ENCODE data around the gene RBMS2.
A peak's percentile ranks its signal among the peaks of the same experiment; 100 is the strongest.

The RBMS2 gene

DNA sequence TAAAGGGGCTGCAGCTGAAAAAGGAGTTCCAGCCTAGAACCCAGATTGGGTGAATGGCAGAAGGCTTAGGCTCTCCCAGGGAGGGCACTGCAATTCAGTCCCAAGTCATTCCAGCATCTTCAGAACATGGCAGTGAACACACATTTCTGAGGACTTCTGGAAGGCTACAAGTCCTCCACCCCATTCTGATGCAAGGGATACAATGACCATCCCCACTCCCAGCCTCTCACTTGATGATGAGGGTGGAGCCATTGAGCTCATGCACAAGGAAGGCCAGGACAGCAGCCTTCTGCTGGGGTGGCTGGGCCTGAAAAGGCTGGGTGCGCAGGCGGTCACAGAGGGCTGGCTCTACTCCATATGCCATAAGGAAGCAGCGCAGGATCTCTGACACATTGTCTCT is 82.7 kb downstream of the RBMS2 start:
- DNase-seq, result no peak
- in situ Hi-C loops (cut with HindIII; ENCODE audit: low pct_ligation_motif_present, low pct_unique_long_range_greater_than_20kb, low sequenced_read_pairs), result no loop called here

DNA sequence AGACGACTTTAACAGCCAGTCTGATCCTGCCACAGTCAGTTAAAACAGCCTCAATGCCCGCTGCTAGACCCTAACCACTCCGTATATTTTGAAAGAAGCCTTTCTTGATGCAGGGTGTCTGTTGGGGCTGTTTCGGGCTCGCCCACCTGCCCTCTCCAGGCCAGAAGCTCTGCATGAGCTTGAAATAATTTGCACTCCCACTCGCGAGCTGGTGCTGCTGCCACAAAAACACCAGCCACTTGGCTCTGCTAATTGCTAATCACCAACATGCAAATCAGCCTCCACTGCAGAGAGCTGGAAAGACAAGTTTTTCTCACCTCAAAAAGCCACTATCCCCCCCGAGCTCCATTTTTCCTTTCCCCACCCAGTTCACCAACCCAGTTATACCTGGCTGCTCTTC is 93.0 kb downstream of the RBMS2 start:
- in situ Hi-C loops (cut with HindIII; ENCODE audit: low pct_ligation_motif_present, low pct_unique_long_range_greater_than_20kb, low sequenced_read_pairs), result loop anchor here (5.0 kb wide), 1 partner anchor 97 kb away; no protein-coding TSS in a partner anchor
- no peak for DNase-seq

DNA sequence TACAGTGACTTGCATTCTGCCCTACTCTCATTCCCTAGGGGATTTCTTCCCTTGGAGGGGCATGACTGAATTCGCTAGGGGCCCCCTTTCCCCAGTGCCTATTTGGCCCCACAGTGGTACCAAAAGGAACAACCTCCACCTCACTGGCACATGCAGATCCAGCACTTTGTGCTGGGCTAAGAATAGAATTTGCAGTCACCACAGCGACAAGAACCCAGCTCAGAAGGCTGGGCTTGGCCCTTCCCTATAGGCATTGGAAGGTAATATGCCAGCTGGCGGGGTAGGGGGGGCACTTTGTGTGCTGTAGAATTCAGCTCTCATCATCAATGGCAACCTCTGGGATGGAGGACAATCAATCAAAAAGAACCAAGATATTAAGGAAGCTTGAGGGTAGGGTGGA is 94.6 kb downstream of the RBMS2 start:
- no peak for DNase-seq
- in situ Hi-C loops (cut with HindIII; ENCODE audit: low pct_ligation_motif_present, low pct_unique_long_range_greater_than_20kb, low sequenced_read_pairs), result no loop called here

DNA sequence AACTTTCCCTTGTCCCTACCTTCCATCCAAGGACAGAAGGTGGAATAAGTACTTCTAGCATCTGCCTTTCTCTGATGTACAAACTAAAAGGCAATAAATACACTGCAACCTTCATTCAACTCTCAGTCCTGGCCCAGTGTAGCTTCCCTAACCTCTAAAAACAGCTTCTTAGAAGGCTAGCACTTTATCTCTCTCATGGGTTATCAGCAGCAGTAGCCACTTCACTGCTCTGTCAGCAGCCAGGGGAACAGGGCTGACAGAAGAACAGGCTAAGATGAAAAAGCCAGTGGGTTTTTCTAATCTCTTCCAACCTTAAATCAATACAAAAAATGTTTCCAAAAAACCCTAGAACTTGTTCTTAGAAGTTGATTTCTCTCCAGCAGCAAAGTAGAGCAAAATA is 95.3 kb downstream of the RBMS2 start:
- in situ Hi-C loops (cut with HindIII; ENCODE audit: low pct_ligation_motif_present, low pct_unique_long_range_greater_than_20kb, low sequenced_read_pairs), result no loop called here
- DNase-seq, result no peak

DNA sequence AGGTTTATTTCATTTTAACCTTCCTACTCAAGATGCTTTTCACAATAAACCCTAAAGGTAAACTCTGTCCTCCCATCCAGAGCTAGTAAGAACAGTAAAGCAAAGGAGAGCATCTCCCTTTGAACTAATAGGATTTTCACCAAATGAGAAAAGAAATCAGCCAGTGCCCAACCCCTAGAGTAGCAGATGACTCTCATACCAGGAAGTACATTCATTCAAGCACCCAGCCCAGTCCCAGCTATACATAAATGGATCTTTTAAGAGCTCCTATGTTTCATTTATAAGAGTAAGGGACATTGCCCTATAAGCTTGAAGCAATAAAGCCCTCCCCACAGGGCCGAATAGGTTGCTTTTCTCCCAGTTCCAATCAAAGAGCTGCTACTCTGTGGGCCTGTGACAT is 100.9 kb downstream of the RBMS2 start:
- in situ Hi-C loops (cut with HindIII; ENCODE audit: low pct_ligation_motif_present, low pct_unique_long_range_greater_than_20kb, low sequenced_read_pairs), result no loop called here
- DNase-seq, result no peak

DNA sequence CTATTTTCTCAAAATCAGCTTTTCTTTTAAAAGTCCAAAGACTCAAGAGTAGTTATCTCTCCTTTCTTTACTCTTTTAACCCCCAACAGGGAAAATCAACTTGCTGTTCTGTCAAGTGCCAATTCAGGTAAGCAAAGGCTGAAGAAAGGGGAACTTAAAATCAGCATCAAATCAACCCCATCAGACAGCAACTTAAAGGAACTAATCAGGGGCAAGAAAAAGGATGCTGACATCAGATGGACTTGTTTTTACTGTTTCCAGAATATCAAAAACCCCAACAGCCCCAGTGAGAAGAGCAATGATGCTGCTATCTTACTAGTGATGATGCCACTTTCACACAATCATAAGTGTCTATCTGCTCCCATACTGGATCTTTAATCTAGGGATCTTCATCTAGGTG is 105.1 kb downstream of the RBMS2 start:
- in situ Hi-C loops (cut with HindIII; ENCODE audit: low pct_ligation_motif_present, low pct_unique_long_range_greater_than_20kb, low sequenced_read_pairs), result no loop called here
- no peak for DNase-seq

DNA sequence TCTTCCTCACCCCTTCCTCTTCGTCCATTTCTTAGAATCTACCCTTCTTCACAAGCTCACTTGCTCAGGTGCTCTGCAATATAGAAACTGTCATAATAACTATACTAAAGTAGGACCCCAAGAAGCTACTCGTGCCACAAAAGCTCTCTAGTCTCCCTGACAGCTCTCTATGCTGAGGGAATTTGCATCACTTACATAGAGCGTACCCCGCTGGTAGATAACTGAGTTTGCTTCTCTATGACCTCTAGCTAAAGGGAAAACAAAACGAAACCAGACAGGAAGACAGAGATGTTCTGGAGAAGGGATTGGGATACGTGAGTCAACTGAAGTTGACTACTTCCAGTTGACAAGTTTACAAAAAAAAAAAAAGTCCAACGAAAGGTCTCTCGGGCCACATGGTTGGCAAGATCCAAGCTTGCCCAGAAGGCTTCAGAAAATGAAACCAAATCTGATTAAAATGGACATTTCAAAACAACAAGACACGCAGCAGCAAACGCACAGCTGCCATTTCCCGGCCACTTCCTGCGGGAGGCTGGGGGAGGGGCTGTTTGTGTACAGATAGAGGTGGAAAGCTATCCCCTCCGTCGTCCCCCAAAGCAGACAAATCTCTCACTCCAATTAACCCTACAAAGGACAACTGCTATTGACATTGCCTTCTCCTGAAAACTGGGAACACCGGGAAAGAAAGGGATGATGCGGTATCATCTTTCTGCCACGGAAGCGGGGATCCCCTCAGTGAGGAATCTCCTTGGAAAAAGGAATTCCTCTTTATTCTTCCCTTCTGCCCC is 107.2 kb downstream of the RBMS2 start:
- in situ Hi-C loops (cut with HindIII; ENCODE audit: low pct_ligation_motif_present, low pct_unique_long_range_greater_than_20kb, low sequenced_read_pairs), result no loop called here
- peak; percentile 59 for DNase-seq

DNA sequence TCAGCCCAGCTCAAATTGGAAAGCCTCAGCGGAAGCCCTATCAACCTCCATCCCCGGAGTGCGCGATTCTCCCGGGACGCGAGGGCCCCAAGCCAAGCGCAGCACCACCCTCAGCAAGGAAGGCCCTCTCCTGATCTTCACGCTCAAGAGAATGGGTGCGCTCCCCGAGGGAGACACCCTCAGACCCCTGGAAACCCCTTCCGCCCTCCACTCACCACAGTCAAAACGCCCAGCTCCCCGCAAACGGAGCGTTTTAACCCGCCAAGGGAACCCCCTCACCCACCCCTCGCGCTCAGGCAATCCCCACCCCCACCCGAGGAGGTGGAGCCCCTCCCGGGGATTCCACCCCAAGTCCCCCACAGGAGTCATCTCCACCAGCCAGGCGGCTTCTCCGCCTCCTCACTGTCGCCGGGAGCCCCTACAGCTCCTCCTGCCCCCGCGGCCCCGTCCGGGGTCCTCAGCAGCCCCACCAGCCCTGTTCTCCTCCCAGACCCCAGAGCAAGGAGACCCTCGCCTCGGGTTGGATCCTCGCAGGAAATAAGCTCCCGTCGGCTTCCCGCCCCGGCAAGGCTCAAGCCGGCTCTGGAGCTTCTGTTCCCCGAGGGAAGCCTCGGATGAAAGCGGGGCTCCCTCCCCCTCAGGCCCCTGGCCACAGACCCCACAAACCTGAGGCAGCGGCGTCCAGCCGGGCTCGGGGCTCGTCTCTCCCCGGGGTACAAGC is 108.0 kb downstream of the RBMS2 start:
- in situ Hi-C loops (cut with HindIII; ENCODE audit: low pct_ligation_motif_present, low pct_unique_long_range_greater_than_20kb, low sequenced_read_pairs), result no loop called here
- DNase-seq, result peak; percentile 28

DNA sequence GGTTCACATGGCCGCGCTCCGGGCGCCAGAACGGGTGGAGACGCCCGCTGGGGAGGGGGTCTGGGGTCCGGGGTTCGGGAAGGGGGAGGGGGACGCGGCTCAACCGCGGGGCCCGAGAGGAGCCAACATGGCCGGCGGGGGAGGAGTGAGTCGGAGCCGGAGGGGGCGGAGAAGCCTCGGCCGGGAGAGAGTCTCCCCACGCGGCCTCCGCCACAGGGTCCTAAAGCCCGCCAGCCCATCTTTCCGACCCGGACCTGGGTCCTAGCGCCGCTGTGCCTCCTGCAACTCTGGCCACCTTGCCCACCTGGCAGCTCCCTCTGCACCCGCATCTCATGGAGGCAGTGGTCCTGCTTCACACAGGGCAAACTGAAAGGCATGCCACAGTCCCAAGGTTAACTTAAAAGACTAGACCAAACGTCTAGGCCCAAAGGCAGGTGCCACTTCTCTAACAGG is 108.6 kb downstream of the RBMS2 start, which contains the start of gene BAZ2A:
TSS of gene BAZ2A (minus strand) at position 147 of the 453 bp plus-strand sequence. CDS start 12,796 bp downstream, outside the sequence.
- in situ Hi-C loops (cut with HindIII; ENCODE audit: low pct_ligation_motif_present, low pct_unique_long_range_greater_than_20kb, low sequenced_read_pairs), result no loop called here
- DNase-seq, result peak; percentile 89

DNA sequence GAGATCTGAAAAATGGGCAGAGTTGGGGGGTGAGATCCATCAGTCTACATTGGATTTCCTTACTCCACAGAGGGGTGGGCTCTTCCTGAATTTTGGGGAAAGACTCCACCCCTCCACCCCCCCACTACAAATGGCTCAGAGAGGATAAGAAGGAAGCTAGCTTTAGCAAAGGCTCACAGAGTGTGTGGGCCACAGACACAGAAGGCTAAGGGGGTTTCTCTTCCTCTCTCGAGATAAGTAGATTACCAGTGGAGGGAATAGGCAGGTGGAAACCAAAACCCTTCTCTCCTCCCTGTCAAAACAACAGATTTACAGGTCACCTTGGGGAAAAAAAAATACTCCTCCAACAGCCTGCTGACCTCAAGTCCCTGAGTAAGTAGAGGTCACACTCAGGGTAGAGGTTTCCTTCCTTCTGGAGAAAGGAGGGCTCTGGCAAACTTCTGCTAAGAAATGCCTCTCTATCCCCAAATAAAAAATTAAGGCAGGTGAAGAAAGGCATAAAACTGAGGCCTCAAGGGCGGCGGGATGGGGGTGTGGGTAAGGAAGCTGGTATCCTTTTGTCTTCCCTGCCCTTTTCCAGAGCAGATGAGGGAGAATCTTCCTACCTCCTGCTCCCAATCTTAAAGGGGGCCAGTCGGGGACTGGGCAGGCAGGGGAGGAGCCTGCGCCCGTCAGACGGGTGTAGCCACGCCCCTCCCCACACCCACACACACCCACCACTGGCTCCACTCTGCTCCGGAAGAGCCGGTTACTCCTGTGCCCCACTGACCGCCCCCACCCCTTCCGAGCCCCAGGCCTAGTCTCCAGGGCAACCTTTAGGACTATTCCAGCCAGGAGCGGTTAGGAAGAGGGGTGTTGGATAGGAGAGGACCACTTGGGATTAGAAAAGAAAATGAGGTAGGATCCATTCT is 110.4 kb downstream of the RBMS2 start:
- peak; percentile 59 for DNase-seq
- in situ Hi-C loops (cut with HindIII; ENCODE audit: low pct_ligation_motif_present, low pct_unique_long_range_greater_than_20kb, low sequenced_read_pairs), result no loop called here

DNA sequence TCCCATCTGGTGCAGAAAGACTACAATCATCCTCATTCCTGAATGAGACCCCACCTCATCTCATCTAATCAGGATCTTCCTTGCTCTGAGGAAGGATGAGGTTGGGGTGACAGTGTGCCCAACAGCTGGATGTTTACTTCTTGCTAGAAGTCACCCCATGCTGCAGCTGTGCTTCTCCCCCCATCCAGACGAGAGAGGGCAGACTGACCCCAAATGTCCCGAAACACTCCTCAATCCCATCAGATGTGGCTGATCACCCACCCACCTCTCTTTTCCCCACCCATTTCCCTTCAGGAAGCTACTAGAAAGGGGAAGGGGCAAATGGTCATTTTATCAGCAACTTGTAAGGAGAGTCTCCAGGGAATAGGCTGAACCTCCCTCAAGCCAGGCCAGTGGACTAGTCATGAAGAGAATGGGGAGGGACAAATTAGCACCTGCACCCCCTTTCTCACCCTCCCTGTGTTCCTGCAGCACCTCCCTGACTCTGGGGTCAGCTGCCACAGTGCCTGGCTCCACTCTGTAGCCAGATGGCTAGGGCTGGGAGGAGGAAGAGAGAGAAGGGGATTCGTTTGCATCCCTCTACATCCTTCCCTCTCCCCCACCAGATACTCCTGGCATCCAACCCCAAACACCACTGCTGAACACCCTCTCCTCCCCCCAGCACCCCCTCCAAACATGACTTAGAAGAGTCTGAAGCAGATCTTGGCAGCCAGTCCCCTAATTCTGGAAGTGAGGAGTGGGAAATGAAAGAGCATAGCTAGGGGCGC is 111.3 kb downstream of the RBMS2 start:
- in situ Hi-C loops (cut with HindIII; ENCODE audit: low pct_ligation_motif_present, low pct_unique_long_range_greater_than_20kb, low sequenced_read_pairs), result no loop called here
- DNase-seq, result no peak

DNA sequence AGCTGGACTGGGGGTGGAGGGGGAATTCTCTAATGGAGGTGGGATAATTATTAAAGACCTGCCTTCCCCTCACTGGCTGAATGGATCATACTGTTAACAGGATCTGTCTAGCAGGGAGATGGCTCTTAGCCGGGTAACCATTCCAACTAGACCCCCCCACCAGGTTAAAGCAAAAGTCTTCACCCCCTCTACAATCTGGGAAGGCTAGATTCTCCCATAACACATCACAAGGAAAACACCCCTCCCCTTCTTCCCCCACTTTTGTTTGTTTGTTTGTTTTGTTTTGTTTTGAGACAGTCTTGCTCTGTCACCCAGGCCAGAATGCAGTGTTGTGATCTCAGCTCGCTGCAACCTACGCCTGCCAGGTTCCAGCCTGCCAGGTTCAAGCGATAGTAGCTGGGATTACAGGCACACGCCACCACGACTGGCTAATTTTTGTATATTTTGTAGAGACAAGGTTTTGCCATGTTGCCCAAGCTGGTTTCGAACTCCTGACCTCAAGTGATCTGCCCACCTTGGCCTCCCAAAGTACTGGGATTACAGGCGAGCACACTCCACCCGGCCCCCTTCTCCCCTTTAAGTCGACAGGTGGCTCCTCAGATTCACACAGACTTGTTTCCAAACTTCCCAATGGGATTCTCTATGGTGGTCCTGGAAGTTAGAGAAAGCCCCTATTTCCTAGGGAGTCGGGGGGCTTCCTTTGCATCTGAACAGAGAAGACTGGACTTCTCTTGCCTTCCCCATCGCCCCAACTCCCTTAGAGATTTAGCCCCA is 112.0 kb downstream of the RBMS2 start:
- DNase-seq, result no peak
- in situ Hi-C loops (cut with HindIII; ENCODE audit: low pct_ligation_motif_present, low pct_unique_long_range_greater_than_20kb, low sequenced_read_pairs), result no loop called here

DNA sequence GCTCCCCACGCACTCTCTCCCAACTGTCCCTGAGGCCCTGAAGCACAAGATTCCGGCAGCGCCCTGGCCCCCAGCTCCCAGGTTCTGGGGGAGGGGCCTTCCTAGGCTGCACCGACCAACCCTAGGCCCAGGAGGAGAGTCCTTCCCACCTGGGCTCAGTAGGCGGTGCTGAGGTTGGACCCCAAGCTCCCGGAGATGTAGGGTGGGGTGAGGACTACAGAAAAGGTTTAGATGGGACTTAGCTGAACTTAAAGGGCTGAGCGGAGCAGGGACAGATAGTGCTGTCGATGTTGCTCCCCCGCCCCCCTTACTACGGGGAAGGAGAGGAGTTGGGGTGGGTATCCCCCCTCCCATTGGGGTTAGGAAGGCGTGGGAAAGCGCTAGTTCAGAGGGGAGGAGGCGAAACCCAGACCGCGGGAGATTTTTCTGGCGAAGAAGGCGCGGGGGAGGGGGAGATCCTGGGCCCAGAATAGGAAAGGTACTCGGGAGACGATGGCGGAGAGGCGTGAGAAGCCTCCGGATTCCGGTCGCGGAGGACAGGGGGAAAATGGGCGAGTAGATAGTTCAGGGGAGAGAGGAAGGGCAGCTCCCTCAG is 112.7 kb downstream of the RBMS2 start:
- in situ Hi-C loops (cut with HindIII; ENCODE audit: low pct_ligation_motif_present, low pct_unique_long_range_greater_than_20kb, low sequenced_read_pairs), result no loop called here
- DNase-seq, result peak; percentile 74

DNA sequence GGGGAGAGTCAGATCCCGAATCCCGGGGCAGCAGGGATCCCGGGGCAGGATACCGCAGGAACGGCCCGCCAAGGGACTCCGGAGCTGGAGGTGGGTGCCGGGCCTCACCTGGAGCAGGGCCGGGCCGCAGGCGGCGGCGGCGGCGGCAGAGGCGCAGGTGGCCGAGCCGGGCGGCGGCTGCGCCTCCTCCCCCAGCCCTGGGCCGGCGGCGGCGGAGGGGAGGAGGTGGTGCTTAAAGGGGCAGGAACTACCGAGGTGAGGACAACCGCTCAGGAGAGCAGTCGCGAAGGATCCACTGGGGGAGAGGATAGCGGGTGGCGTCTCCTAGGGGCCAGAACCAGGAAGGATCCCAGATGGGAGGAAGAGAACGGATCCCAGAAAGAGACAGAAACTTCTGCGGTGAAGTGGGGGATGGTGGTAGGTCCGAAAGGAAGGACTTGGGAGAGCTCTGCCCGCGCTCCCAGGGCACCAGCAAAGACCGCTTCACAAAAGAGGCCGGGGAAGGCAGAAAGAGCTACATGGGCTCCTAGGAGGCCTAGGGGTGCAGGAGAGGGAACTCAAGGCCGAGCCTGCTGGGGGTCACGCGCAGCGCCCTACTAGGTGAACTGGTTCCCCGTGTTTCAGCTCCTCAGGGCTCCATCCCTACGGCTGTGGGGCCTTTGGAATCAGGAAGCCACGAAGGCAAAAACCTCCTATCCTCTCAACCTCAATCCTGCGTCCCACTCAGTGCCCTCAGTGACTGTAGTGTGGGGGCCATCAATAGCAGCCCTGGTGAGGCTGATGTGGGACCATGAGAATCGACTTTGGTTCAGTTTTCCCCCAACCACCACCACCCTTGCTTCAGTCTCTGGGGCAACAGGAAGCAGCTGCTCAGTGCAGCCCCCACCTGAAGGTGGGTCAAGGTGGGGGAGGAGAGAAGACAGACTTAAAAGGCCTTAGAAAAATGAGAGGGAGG is 113.5 kb downstream of the RBMS2 start:
- in situ Hi-C loops (cut with HindIII; ENCODE audit: low pct_ligation_motif_present, low pct_unique_long_range_greater_than_20kb, low sequenced_read_pairs), result no loop called here
- peak; percentile 98 for DNase-seq

DNA sequence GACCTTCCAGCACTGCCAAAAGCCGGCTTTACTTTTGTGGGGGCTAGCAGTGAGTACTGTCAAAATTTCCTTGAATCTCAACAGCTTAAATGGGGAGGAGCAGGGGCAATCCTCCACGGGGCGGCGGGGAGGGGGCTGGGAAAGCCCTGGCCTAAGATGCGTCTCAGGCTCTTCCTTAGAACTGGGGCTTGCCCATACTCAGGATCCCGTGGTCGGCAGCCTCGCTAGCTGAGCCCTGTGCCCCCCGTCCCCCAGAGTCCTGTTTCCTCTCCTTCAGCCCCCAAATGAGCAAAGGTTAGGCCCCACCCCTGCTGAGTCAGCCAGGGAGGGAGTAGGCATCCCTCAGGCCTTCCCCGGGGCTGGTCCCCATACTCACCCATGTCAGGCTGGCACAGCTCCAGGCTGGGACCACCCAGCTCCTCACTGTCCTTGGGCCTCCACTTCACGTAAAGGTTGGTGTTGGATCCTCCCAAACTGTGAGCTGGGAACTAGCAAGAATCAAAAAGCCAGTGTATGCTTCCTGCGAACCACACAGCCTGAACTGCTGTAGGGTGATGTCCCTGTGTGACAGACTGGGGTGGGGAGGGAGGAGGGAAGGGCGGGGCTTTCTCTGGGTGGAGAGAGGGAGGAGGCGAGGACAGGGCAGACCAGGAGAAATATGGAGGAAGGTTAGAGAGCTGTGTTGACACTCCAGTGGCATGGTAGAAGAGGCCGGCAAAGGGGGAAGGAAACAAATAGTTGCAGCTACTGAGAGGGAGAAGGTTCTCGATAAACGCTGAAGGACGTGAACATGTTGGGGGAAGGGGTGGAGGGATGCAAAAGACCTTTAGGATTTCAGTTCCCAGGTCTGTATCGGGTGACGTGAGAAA is 114.4 kb downstream of the RBMS2 start:
- in situ Hi-C loops (cut with HindIII; ENCODE audit: low pct_ligation_motif_present, low pct_unique_long_range_greater_than_20kb, low sequenced_read_pairs), result no loop called here
- DNase-seq, result peak; percentile 95

All from ACHN (cell line).